Measurements from ENCODE around the gene CLRN3. TPM values are rescaled to one million over a fixed set of nuclear protein-coding genes. Genes with fewer than 3 reads are reported as not detected.
A peak's percentile ranks its signal among the peaks of the same experiment; 100 is the strongest.

CLRN3 gene
- total RNA-seq, 2 donors from 2014 or later = 76.8 to 110 TPM

DNA sequence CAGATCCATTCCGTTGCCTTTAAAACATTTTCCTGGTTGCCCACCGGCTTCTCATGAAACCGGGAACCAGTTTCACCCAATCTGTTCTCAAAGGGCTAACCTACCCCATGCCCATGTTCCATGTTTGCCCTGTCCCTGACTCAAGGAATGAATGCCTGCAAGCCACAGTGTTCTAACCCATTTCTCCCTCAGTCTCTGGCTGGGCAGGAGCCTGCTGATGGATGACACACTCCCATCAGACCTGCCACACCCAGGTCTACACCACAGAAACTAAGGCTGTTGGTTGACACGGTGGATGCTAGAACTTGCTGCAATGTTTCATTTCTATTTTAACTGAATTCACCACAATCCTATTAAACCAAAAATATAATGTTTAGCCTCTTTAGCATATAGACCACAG is 15.6 kb downstream of the CLRN3 start:
- DNase-seq = peak; percentile 13
- no peaks in the 10 kb centered on the region for H3K9me3 ChIP-seq
- TF ChIP-seq, protein P1, sequence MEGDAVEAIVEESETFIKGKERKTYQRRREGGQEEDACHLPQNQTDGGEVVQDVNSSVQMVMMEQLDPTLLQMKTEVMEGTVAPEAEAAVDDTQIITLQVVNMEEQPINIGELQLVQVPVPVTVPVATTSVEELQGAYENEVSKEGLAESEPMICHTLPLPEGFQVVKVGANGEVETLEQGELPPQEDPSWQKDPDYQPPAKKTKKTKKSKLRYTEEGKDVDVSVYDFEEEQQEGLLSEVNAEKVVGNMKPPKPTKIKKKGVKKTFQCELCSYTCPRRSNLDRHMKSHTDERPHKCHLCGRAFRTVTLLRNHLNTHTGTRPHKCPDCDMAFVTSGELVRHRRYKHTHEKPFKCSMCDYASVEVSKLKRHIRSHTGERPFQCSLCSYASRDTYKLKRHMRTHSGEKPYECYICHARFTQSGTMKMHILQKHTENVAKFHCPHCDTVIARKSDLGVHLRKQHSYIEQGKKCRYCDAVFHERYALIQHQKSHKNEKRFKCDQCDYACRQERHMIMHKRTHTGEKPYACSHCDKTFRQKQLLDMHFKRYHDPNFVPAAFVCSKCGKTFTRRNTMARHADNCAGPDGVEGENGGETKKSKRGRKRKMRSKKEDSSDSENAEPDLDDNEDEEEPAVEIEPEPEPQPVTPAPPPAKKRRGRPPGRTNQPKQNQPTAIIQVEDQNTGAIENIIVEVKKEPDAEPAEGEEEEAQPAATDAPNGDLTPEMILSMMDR (IDR thresholded peaks at IDR 0.05) = no peak
- H3K4me1 ChIP-seq = peaks cover 9% of the 10 kb centered on the region
- intact Hi-C loops (cut with DNase I) = loop anchor here (10.0 kb wide), 1 partner anchor 268 kb away; no protein-coding TSS in a partner anchor
- no peak overlapping the region for H3K9ac ChIP-seq (ENCODE audit: low read depth in 2 of 2, low read length in 2 of 2)
- no peak overlapping the region for H3K4me3 ChIP-seq
- H3K27me3 ChIP-seq = no peaks in the 10 kb centered on the region
- no peak overlapping the region for H3K27ac ChIP-seq
- no peaks in the 10 kb centered on the region for H3K36me3 ChIP-seq

DNA sequence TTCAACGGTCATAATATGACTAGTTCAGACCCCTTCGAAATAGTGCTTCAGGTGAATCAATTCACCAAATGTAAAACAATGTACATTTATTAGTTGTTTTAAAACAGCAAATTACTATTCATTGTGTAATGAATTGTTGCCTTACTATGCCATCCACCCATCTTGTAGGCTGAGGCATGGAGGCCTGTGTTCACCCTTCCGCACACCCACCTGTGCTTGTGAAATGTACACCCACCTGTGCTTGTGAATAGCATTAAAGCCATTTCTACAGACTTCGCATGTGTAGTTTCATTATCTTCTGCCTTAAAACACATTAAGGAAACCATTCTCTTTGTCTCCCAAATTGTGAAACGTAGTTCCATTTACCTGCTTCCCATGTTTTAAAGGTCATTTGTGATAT is 16.8 kb downstream of the CLRN3 start:
- H3K9me3 ChIP-seq = no peaks in the 10 kb centered on the region
- TF ChIP-seq, protein P1 (IDR thresholded peaks at IDR 0.05) = no peak
- no peak overlapping the region for H3K9ac ChIP-seq (ENCODE audit: low read depth in 2 of 2, low read length in 2 of 2)
- DNase-seq = peak; percentile 0
- intact Hi-C loops (cut with DNase I) = loop anchor here (10.0 kb wide), 1 partner anchor 269 kb away; no protein-coding TSS in a partner anchor
- no peaks in the 10 kb centered on the region for H3K36me3 ChIP-seq
- H3K4me3 ChIP-seq = no peak overlapping the region
- H3K4me1 ChIP-seq = peaks cover under 1% of the 10 kb centered on the region
- H3K27ac ChIP-seq = no peak overlapping the region
- H3K27me3 ChIP-seq = no peaks in the 10 kb centered on the region

DNA sequence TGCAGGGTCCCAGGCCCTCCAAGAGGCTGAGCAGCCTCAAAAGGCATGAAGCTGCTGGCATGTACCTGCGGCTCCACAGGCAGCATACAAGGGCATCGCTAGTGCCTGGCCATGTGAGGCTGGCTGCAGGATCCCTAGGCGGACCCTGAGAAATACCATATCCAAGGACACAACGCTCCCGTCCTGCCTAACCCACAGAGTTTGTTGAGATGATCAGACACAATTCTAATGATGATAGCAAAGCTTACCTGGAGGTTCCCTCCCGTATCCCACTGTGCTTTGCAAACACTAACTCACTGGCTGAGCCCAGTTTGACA is 17.3 kb downstream of the CLRN3 start:
- H3K9me3 ChIP-seq = no peaks in the 10 kb centered on the region
- intact Hi-C loops (cut with DNase I) = loop anchor here (10.0 kb wide), 1 partner anchor 269 kb away; no protein-coding TSS in a partner anchor
- no peaks in the 10 kb centered on the region for H3K4me1 ChIP-seq
- no peaks in the 10 kb centered on the region for H3K36me3 ChIP-seq
- no peak overlapping the region for H3K27ac ChIP-seq
- TF ChIP-seq, protein P1 (IDR thresholded peaks at IDR 0.05) = no peak
- no peak overlapping the region for H3K4me3 ChIP-seq
- DNase-seq = peak; percentile 10
- no peaks in the 10 kb centered on the region for H3K27me3 ChIP-seq
- H3K9ac ChIP-seq (ENCODE audit: low read depth in 2 of 2, low read length in 2 of 2) = no peak overlapping the region

DNA sequence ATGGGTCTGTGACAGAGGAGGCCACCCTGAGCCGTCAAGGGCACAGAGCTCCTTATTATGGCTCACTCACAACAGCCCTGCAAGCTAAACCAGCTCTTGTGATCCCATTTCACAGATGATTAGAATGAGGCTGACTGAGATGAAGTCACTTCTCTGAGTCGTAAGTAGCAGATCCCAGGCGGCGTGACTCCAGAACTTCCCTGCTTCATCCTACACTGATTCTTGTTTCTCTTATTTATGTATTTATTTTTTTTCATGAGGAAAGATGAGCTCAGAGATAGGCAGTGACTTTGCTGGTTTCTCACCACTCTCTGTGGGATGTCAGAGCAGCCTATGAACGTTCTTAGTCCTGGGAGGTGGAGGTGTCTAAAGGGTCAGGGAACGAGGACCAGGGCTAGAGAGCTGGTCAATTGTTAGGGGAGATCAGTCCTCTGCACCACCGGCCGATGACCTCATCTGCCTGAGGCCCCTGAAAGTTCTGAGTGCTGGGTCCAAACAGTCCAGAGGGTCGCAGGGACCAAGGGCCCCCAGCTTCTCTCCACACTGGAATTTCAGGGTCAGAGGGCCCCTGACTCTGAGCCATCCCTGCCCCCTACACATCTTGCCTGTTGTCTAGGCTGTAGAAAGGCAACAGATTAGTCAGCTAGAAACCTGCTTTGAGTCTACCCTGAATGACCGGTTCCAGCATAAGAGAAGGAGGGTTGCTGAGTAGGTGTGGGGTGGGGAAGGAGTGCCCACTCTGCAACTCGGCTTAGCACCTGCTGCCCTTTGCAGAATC is 17.9 kb downstream of the CLRN3 start:
- Histone ChIP-seq H3K36me3 (no peaks in the 10 kb centered on the region), H3K9ac (ENCODE audit: low read depth in 2 of 2, low read length in 2 of 2) (no peak overlapping the region), H3K27me3 (no peaks in the 10 kb centered on the region), H3K4me3 (no peak overlapping the region), H3K9me3 (no peaks in the 10 kb centered on the region), H3K4me1 (no peaks in the 10 kb centered on the region), H3K27ac (no peak overlapping the region)
- intact Hi-C loops (cut with DNase I) = loop anchor here (10.0 kb wide), 1 partner anchor 270 kb away; no protein-coding TSS in a partner anchor
- TF ChIP-seq, protein P1 (IDR thresholded peaks at IDR 0.05) = no peak
- DNase-seq = peak; percentile 14

DNA sequence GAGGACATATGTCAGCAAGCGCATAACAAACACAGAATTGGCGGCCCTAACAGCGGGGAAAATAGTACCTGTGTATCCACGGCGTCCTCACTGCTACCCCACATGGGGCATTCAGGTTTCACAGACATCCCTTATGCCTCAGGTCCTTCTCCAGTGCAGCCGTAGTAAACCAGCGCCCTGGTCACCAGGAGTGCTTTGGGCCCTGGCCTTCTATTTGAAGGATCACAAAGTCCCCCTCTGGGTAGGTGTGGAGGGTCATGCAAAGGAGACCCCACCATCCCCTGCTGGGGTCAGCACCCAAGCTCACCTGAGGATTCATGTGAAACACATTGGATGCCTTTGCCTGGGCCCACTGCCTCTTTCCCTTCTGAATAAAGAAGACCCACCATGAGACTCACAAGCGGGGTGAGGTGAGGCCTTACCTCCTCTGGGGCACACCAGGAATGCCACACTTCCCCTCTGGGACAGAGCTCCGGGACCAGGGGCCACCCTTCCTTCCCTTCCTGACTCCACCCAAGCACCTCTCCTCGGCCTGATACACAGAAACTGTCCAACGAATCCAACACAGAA is 18.8 kb downstream of the CLRN3 start:
- intact Hi-C loops (cut with DNase I) = loop anchor here (10.0 kb wide), 1 partner anchor 271 kb away; no protein-coding TSS in a partner anchor
- no peaks in the 10 kb centered on the region for H3K36me3 ChIP-seq
- DNase-seq = peak; percentile 17
- TF ChIP-seq, protein P1 (IDR thresholded peaks at IDR 0.05) = no peak
- H3K4me3 ChIP-seq = no peak overlapping the region
- H3K4me1 ChIP-seq = no peaks in the 10 kb centered on the region
- no peak overlapping the region for H3K9ac ChIP-seq (ENCODE audit: low read depth in 2 of 2, low read length in 2 of 2)
- H3K27ac ChIP-seq = no peak overlapping the region
- H3K27me3 ChIP-seq = no peaks in the 10 kb centered on the region
- no peaks in the 10 kb centered on the region for H3K9me3 ChIP-seq
